GM23338 (cell line): ENCODE results near the gene CDK5.

Experiments
- CREB1 ChIP-seq: fragments of 250-450 bp; sonication (Bioruptor Pico); IDR thresholded peaks from 2 replicates; pipeline ENCODE4 v1.5.0; 2020; ENCODE audit warnings: low read depth, mild to moderate bottlenecking, moderate library complexity
- EZH2 ChIP-seq: fragments of 200-600 bp; sonication (generic); IDR thresholded peaks from one replicate; pipeline ENCODE4 v1.8.0; 2017; ENCODE audit warnings: antibody characterized with exemption, mild to moderate bottlenecking, low read depth; ENCODE audit not compliant: unreplicated experiment
- EZH2phosphoT487 ChIP-seq: fragments of 200-600 bp; sonication (generic); IDR thresholded peaks from one replicate; pipeline ENCODE4 v1.8.1; 2018; ENCODE audit warnings: antibody characterized with exemption; ENCODE audit not compliant: unreplicated experiment
- NANOG ChIP-seq: IDR thresholded peaks from 2 replicates; pipeline ENCODE4 v1.6.1; 2016; ENCODE audit warnings: antibody characterized with exemption, borderline replicate concordance
- POLR2AphosphoS5 ChIP-seq: IDR thresholded peaks from 2 replicates; pipeline ENCODE4 v1.6.1; 2016; ENCODE audit warnings: antibody characterized with exemption, low read depth
- STAT1 ChIP-seq: IDR thresholded peaks from one replicate; pipeline ENCODE4 v1.6.1; 2016; ENCODE audit warnings: antibody characterized with exemption; ENCODE audit not compliant: unreplicated experiment
- TF ChIP-seq, protein P1 (sequence below), 2 experiments: fragments of 200-600 bp in 1 of 2; sonication (generic) in 1 of 2; conservative IDR thresholded peaks; 2 replicates each; pipeline versions ENCODE4 v1.5.1 to v1.6.1; 2016 to 2017; ENCODE audit warnings: antibody characterized with exemption in 2 of 2, low read depth in 2 of 2, mild to moderate bottlenecking in 2 of 2, moderate library complexity in 1 of 2

DNA sequence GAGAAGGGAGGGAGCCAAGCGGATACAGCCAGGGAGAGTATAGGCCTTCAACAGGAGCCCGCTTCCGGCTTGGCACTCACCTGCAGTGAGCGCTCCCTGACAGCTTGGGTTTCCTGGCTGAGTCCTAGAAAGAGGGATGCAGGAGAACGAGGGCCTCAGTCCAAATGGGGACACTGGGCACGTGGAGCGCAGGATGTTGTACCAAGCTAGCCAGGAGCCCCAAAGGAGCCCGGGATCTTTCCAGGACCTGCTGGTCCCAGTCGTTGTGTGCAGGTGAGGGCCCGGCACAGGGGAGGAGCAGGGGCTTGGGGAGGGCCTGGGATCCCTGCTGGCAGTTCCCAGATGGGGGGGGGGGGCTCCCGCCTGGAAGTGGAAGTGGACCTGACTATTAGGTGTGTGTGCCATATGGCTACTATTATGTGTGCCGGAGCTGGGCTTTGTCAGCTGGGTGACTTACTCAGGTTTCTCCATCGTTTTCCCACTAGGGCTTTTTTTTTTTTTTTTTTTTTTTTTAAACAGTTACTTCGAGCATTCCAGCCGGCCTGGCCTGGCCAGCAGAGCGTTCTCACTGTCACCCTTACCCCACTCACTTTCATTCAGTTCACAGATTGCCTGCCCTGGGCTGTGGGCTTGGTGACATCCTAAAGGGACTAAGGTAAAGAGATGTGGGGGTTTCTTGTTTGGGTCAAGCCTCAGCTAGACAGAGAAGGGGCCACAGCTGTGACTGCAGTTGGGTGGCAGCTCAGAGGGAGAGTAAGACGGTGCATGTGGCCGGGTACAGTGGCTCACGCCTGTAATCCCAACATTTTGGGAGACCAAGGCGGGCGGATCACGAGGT is 32.4 kb upstream of the CDK5 start:
- no peak for TF ChIP-seq STAT1
- no peak for TF ChIP-seq POLR2AphosphoS5
- TF ChIP-seq, protein P1, sequence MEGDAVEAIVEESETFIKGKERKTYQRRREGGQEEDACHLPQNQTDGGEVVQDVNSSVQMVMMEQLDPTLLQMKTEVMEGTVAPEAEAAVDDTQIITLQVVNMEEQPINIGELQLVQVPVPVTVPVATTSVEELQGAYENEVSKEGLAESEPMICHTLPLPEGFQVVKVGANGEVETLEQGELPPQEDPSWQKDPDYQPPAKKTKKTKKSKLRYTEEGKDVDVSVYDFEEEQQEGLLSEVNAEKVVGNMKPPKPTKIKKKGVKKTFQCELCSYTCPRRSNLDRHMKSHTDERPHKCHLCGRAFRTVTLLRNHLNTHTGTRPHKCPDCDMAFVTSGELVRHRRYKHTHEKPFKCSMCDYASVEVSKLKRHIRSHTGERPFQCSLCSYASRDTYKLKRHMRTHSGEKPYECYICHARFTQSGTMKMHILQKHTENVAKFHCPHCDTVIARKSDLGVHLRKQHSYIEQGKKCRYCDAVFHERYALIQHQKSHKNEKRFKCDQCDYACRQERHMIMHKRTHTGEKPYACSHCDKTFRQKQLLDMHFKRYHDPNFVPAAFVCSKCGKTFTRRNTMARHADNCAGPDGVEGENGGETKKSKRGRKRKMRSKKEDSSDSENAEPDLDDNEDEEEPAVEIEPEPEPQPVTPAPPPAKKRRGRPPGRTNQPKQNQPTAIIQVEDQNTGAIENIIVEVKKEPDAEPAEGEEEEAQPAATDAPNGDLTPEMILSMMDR (conservative IDR thresholded peaks at IDR 0.05; ENCODE audit: low read depth in 2 of 2) = no peak
- TF ChIP-seq CREB1 = no peak
- no peak for TF ChIP-seq EZH2phosphoT487
- no peak for TF ChIP-seq EZH2
- no peak for TF ChIP-seq NANOG
